Activated B cell treated with CpG ODN at 0.5 μM for 24 hours (primary cell): ENCODE measurements around the gene TXNL4A. TPM values are rescaled to one million over a fixed set of nuclear protein-coding genes. Genes with fewer than 3 reads are reported as not detected.
A peak's percentile ranks its signal among the peaks of the same experiment; 100 is the strongest.

Experiments
- ATAC-seq: fragments of 200-7000 bp; cut with Tn5 transposase; one replicate; pipeline ENCODE4 v1.10.0; 2021; ENCODE audit warnings: low read depth, mild to moderate bottlenecking, moderate library complexity
- CTCF ChIA-PET: fragments of 350-600 bp; sonication (Branson Sonifier 250); formaldehyde crosslinking; loops from one replicate; lab custom pipeline; 2021; ENCODE audit warnings: antibody characterized with exemption; lab: Charles Lee
- POLR2A ChIA-PET: fragments of 350-600 bp; sonication (Branson Sonifier 250); formaldehyde crosslinking; loops from one replicate; lab custom pipeline; 2021; ENCODE audit warnings: antibody characterized with exemption; lab: Charles Lee
- DNase-seq: peaks from one replicate; pipeline ENCODE4 v3.0.0; 2022
- H3K27ac Mint-ChIP-seq: one replicate; pipeline ENCODE4 v1.8.0; 2020; ENCODE audit warnings: mixed read lengths
- H3K27me3 Mint-ChIP-seq: one replicate; pipeline ENCODE4 v1.8.0; 2021; ENCODE audit warnings: mixed read lengths
- H3K36me3 Mint-ChIP-seq: one replicate; pipeline ENCODE4 v1.8.0; 2021; ENCODE audit warnings: low read depth, mixed read lengths
- H3K4me1 Mint-ChIP-seq: one replicate; pipeline ENCODE4 v1.8.0; 2021; ENCODE audit warnings: mixed read lengths
- H3K4me3 Mint-ChIP-seq: one replicate; pipeline ENCODE4 v1.8.0; 2020; ENCODE audit warnings: mild to moderate bottlenecking, mixed read lengths
- H3K9me3 Mint-ChIP-seq: one replicate; pipeline ENCODE4 v1.8.0; 2020; ENCODE audit warnings: mixed read lengths
- intact Hi-C: fragments of 100-400 bp; cut with micrococcal nuclease; formaldehyde crosslinking; loops from one replicate; pipeline ENCODE4 v1.15.1; 2024
- total RNA-seq: library from RNA; stranded (reverse); gene quantifications from 2 replicates; pipeline ENCODE4 v1.2.3, GENCODE V29; 2022
- TF ChIP-seq, protein P1 (sequence below): fragments of 200-600 bp; IDR thresholded peaks from one replicate; pipeline ENCODE4 v1.8.0; 2022; ENCODE audit warnings: antibody characterized with exemption, mild to moderate bottlenecking

Gene TXNL4A, protein sequence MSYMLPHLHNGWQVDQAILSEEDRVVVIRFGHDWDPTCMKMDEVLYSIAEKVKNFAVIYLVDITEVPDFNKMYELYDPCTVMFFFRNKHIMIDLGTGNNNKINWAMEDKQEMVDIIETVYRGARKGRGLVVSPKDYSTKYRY
- 94.7 and 96.9 TPM in 2 replicates for total RNA-seq

DNA sequence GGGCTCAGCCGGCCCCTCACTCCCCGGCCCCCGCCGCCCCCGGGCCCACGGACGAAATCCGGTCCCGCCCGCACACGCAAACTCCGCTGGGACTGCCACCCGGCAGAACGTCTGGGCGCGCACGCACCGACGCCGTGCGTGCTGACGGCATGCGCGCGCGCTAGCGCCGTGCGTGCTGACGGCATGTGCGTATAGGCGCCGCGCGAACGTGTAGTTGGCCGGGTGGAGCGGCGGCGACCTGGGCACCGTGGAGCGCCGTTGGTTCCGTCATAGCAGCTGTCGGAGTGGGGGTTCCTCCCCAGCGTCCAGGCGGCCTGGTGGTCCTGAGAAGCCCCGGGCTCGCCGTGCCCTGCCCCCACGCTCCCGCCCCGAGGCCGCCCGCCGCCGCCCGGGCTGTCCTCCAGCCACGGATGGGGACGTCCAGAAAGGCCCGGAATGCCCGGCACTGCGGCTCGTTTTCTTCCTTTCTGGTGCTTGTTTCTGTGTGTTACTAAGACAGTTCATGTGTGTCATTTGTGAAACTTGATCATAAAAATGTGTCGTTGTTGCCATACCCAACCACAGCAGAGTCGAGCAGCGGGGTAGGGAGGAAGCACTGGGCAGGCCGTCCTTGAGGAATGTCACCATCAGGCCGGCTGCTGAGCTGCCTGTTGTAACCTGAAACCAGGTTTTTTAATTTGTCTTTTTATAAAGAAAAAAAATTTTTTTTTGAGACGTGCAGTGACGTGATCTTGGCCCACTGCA is at the start of gene TXNL4A:
TSS of gene TXNL4A (minus strand) at position 113 of the 744 bp plus-strand sequence. CDS start 171 bp downstream, outside the sequence.
- H3K4me3 Mint-ChIP-seq, result peak within 1 kb of the TSS; percentile 91
- no peaks in the 10 kb centered on the region for H3K27me3 Mint-ChIP-seq
- DNase-seq (peak; percentile 87), ATAC-seq (peak; percentile 92)
- H3K36me3 Mint-ChIP-seq, result peaks cover 29% of the 10 kb centered on the region
- CTCF ChIA-PET, result no interaction called here
- H3K9me3 Mint-ChIP-seq, result no peaks in the 10 kb centered on the region
- POLR2A ChIA-PET, result interaction anchor here (0.7 to 5.1 kb wide), 9 partner anchors 11 to 169 kb away, joined by 3 to 48 read pairs (median 3); partner anchors contain the start of genes ADNP2, HSBP1L1, RBFA and SLC66A2
- intact Hi-C loops, result loop anchor here (1.0 to 5.0 kb wide), 10 partner anchors 23 to 611 kb away; partner anchors contain the start of genes ADNP2, CTDP1 and SLC66A2
- peaks cover 34% of the 10 kb centered on the region for H3K4me1 Mint-ChIP-seq
- TF ChIP-seq, protein P1, sequence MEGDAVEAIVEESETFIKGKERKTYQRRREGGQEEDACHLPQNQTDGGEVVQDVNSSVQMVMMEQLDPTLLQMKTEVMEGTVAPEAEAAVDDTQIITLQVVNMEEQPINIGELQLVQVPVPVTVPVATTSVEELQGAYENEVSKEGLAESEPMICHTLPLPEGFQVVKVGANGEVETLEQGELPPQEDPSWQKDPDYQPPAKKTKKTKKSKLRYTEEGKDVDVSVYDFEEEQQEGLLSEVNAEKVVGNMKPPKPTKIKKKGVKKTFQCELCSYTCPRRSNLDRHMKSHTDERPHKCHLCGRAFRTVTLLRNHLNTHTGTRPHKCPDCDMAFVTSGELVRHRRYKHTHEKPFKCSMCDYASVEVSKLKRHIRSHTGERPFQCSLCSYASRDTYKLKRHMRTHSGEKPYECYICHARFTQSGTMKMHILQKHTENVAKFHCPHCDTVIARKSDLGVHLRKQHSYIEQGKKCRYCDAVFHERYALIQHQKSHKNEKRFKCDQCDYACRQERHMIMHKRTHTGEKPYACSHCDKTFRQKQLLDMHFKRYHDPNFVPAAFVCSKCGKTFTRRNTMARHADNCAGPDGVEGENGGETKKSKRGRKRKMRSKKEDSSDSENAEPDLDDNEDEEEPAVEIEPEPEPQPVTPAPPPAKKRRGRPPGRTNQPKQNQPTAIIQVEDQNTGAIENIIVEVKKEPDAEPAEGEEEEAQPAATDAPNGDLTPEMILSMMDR, result no peak
- H3K27ac Mint-ChIP-seq, result peak within 1 kb of the TSS; percentile 92

DNA sequence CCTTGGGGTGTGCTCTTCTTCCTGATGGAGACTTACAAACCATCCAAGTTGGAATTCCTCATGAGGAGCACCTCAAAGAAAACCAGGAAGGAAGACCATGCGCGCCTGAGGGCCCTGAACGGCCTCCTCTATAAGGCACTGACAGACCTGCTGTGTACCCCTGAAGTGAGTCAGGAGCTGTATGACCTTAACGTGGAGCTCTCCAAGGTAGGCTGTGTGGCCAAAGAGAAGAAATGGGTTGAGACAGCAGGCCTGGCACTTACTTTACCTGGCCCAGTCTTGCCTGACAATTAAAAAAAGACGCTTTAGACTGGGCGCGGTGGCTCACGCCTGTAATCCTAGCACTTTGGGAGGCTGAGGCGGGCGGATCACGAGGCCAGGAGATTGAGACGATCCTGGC is 48.9 kb upstream of the TXNL4A start:
- intact Hi-C loops, result loop anchor here (10.0 kb wide), 1 partner anchor 212 kb away; no protein-coding TSS in a partner anchor
- Mint-ChIP-seq H3K4me3 (no peak overlapping the region), H3K9me3 (peaks cover 3% of the 10 kb centered on the region), H3K36me3 (peaks cover 45% of the 10 kb centered on the region), H3K4me1 (peaks cover 24% of the 10 kb centered on the region), H3K27ac (no peak overlapping the region), H3K27me3 (no peaks in the 10 kb centered on the region)
- no peak for ATAC-seq
- TF ChIP-seq, protein P1, result no peak
- no peak for DNase-seq
- ChIA-PET CTCF (no interaction called here), POLR2A (no interaction called here)

DNA sequence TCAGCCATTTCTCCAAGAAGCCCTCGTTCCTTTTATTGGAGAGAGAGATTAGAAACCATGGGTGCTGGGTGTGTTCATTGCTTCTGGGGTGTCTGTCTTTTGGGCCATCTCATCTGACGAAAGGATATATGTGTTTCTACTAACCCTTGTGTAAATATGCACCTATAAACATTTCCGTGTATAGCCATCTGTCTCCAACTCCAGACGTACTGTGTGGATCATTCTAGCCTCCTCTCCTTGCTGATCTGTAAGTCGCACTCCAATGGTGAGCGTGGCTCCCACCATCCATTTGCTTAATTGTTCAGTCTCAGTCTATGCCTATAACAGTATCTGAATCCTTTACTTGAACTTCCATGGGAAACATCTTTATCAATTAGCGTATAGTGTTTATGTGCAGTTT is 47.6 kb upstream of the TXNL4A start:
- H3K27ac Mint-ChIP-seq, result no peak overlapping the region
- CTCF ChIA-PET, result no interaction called here

DNA sequence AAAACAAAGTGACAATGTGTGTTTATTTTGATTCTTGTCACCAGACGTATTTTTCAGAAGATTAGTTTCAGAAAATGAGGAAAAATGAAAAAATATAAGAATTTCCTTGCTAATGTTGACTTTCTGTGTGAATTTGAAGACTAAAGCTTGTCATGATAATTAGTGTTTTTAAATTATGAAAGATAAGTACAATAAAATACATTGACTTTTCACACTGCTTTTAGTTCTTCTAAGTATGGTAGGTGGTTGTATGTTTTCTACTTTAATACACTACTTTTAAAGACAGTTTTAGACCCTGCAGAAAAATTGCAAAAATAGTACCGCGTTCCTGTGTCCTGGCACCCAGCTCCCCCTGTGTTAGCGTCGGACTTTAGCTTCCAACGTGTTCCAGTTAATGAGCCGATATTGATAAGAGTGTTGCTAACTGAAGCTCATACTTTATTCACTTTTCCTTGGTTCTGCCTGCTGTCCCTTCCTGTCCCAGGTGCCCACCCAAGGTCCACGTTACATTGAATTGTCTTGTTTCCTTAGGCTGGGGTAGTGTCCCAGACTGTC is 46.6 kb upstream of the TXNL4A start:
- peaks cover 6% of the 10 kb centered on the region for H3K9me3 Mint-ChIP-seq
- H3K4me3 Mint-ChIP-seq, result peak overlapping the region; percentile 90
- H3K4me1 Mint-ChIP-seq, result peaks cover 24% of the 10 kb centered on the region
- CTCF ChIA-PET, result no interaction called here
- ATAC-seq (no peak), DNase-seq (no peak)
- H3K27ac Mint-ChIP-seq, result peak overlapping the region; percentile 93
- H3K36me3 Mint-ChIP-seq, result peaks cover 32% of the 10 kb centered on the region
- no peaks in the 10 kb centered on the region for H3K27me3 Mint-ChIP-seq
- intact Hi-C loops, result loop anchor here (1.0 to 10.0 kb wide), 6 partner anchors 72 to 356 kb away; partner anchors contain the start of genes ADNP2, CTDP1 and KCNG2
- POLR2A ChIA-PET, result interaction anchor here (1.7 to 3.5 kb wide), 4 partner anchors 48 to 356 kb away, joined by 5 to 48 read pairs (median 18); partner anchors contain the start of genes ADNP2 and TXNL4A
- TF ChIP-seq, protein P1, result no peak

More for the DNA sequence above, 47.6 kb upstream of the TXNL4A start:
- DNase-seq (no peak), ATAC-seq (no peak)
- H3K4me1 Mint-ChIP-seq, result peaks cover 24% of the 10 kb centered on the region
- H3K4me3 Mint-ChIP-seq, result peak overlapping the region; percentile 21
- POLR2A ChIA-PET, result no interaction called here
- H3K9me3 Mint-ChIP-seq, result peaks cover 3% of the 10 kb centered on the region
- intact Hi-C loops, result loop anchor here (10.0 kb wide), 1 partner anchor 211 kb away; no protein-coding TSS in a partner anchor
- H3K27me3 Mint-ChIP-seq, result no peaks in the 10 kb centered on the region
- TF ChIP-seq, protein P1, result no peak
- H3K36me3 Mint-ChIP-seq, result peaks cover 39% of the 10 kb centered on the region
